MM.1S (cell line): ENCODE results near the gene ANXA4.

Experiments
- DNase-seq: peaks from one replicate; pipeline ENCODE4 v3.0.0-alpha.2; 2015
- H2AFZ ChIP-seq: fragments of 300-600 bp; sonication (generic); 2 replicates; pipeline ENCODE4 v1.6.0; 2016; ENCODE audit warnings: antibody characterized with exemption, low read length
- H3F3A ChIP-seq: fragments of 300-600 bp; sonication (generic); 2 replicates; pipeline ENCODE4 v1.6.1; 2016; ENCODE audit warnings: mild to moderate bottlenecking, antibody characterized with exemption, low read length, moderate library complexity, mixed read lengths; ENCODE audit not compliant: insufficient read depth
- H3K27ac ChIP-seq: fragments of 300-600 bp; sonication (generic); 2 replicates; pipeline ENCODE4 v1.5.1; 2016; ENCODE audit warnings: mild to moderate bottlenecking, low read length
- H3K27me3 ChIP-seq: fragments of 300-600 bp; sonication (generic); replicated peaks from 2 replicates; pipeline ENCODE4 v1.6.0; 2016; ENCODE audit warnings: low read length; ENCODE audit not compliant: insufficient read depth
- H3K36me3 ChIP-seq: fragments of 300-600 bp; sonication (generic); replicated peaks from 2 replicates; pipeline ENCODE4 v1.6.1; 2016; ENCODE audit warnings: mild to moderate bottlenecking, low read length, mixed read lengths; ENCODE audit not compliant: insufficient read depth
- H3K4me1 ChIP-seq: fragments of 300-600 bp; sonication (generic); 2 replicates; pipeline ENCODE4 v1.6.1; 2016; ENCODE audit warnings: low read length, mixed read lengths
- H3K4me2 ChIP-seq: fragments of 300-600 bp; sonication (generic); 2 replicates; pipeline ENCODE4 v1.6.0; 2016; ENCODE audit warnings: low read depth, low read length
- H3K4me3 ChIP-seq: fragments of 300-600 bp; sonication (generic); 2 replicates; pipeline ENCODE4 v1.5.1; 2016; ENCODE audit warnings: low read length, mixed read lengths
- H3K79me2 ChIP-seq: fragments of 300-600 bp; sonication (generic); 2 replicates; pipeline ENCODE4 v1.6.1; 2016; ENCODE audit warnings: mixed run types, low read length, mixed read lengths
- H3K9ac ChIP-seq: fragments of 300-600 bp; sonication (generic); 2 replicates; pipeline ENCODE4 v1.6.1; 2016; ENCODE audit warnings: low read length, mixed read lengths
- H3K9me2 ChIP-seq: fragments of 300-600 bp; sonication (generic); replicated peaks from 2 replicates; pipeline ENCODE4 v1.6.1; 2016; ENCODE audit warnings: mild to moderate bottlenecking, low read length, mixed read lengths; ENCODE audit not compliant: insufficient read depth
- H3K9me3 ChIP-seq: fragments of 300-600 bp; sonication (generic); replicated peaks from 2 replicates; pipeline ENCODE4 v1.6.1; 2016; ENCODE audit warnings: mild to moderate bottlenecking, low read length, mixed read lengths; ENCODE audit not compliant: insufficient read depth
- H4K20me1 ChIP-seq: fragments of 300-600 bp; sonication (generic); 2 replicates; pipeline ENCODE4 v1.6.1; 2016; ENCODE audit warnings: mild to moderate bottlenecking, low read length, moderate library complexity, mixed read lengths; ENCODE audit not compliant: insufficient read depth
- CTCF ChIP-seq: fragments of 300-600 bp; sonication (generic); IDR thresholded peaks from 2 replicates; pipeline ENCODE4 v1.5.1; 2016; ENCODE audit warnings: antibody characterized with exemption, low read length, mixed read lengths
- EZH2 ChIP-seq: fragments of 300-600 bp; sonication (generic); optimal IDR thresholded peaks from 2 replicates; pipeline ENCODE3; 2017; ENCODE audit warnings: low read depth, mild to moderate bottlenecking, antibody characterized with exemption, low read length, mixed read lengths
- EZH2phosphoT487 ChIP-seq: fragments of 300-600 bp; sonication (generic); IDR thresholded peaks from 2 replicates; pipeline ENCODE4 v1.6.1; 2018; ENCODE audit warnings: antibody characterized with exemption, low read length

Gene ANXA4

GRCh38 chr2:69804416-69804815, 62.5 kb downstream of the ANXA4 start:
- DNase-seq: no peak
- Histone ChIP-seq H3K36me3 (no peaks in the 10 kb centered on the region), H2AFZ (no peak overlapping the region), H3K27me3 (no peaks in the 10 kb centered on the region), H3K9ac (no peak overlapping the region), H3K4me3 (no peak overlapping the region), H3K4me2 (no peak overlapping the region), H3K27ac (no peak overlapping the region), H3K79me2 (no peaks in the 10 kb centered on the region), H3K4me1 (peaks cover 12% of the 10 kb centered on the region), H3K9me3 (no peaks in the 10 kb centered on the region), H3K9me2 (no peaks in the 10 kb centered on the region), H3F3A (peaks cover 5% of the 10 kb centered on the region), H4K20me1 (no peaks in the 10 kb centered on the region)
- TF ChIP-seq CTCF: no peak
- no peak for TF ChIP-seq EZH2phosphoT487
- TF ChIP-seq EZH2: no peak

DNA sequence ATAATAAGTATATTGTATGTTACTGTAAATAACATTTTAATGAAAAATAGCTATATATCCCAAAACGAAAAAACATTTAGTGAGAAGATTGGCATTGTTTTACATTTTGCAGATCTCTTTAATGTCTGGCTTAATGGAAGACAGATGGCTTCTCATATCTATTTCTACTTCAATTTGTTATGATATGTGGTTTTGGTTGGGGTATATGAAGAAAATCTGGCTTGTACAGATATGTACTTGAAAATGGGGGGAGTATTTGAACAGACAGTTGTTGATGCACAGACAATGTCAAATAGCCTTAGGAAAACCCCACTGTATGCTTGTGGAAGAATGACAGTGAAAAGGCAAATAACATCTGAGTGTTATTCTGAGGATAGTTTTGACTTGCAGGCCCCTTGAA, 64.0 kb downstream of the ANXA4 start:
- TF ChIP-seq EZH2 (no peak), CTCF (no peak), EZH2phosphoT487 (no peak)
- no peak overlapping the region for H3K4me3 ChIP-seq
- H3K9ac ChIP-seq: no peak overlapping the region
- no peaks in the 10 kb centered on the region for H3K36me3 ChIP-seq
- no peaks in the 10 kb centered on the region for H3K9me2 ChIP-seq
- H3K4me1 ChIP-seq: peaks cover 6% of the 10 kb centered on the region
- H3K79me2 ChIP-seq: no peaks in the 10 kb centered on the region
- H3K4me2 ChIP-seq: no peak overlapping the region
- H3F3A ChIP-seq: no peaks in the 10 kb centered on the region
- H4K20me1 ChIP-seq: no peaks in the 10 kb centered on the region
- H3K27me3 ChIP-seq: no peaks in the 10 kb centered on the region
- DNase-seq: no peak
- no peak overlapping the region for H2AFZ ChIP-seq
- no peaks in the 10 kb centered on the region for H3K9me3 ChIP-seq
- H3K27ac ChIP-seq: no peak overlapping the region

DNA sequence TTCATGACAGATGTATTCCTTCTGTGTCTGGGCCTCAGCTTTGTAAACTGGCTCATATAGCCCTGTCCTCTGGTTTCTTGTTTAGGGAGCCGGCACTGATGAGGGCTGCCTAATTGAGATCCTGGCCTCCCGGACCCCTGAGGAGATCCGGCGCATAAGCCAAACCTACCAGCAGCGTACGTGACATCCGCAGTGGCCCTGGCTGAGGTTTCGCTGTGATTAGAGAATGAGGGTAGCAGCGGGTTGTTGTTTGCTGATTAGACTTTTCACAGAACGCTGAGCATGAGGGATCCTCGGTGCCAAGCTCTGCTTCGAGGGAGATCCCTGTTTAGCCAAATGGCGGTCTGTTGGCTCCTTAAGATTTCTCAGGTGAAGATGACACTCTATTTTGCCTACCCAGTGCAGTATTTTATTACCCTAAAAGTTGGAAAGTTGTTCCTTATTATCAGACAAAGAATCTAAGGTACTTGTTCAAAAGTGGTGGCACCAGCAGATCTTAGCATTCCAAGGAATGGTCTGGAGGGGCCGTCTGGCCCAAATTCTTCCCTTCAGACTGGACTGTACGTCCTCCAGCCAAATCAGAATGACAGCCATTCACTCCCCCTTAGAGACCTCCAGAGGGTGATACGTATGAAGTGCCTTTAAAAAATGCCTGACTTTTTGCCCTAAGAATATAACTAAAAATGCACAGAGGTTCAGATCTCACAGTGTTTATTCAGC, 66.0 kb downstream of the ANXA4 start:
- no peaks in the 10 kb centered on the region for H3K9me2 ChIP-seq
- H3K4me2 ChIP-seq: no peak overlapping the region
- DNase-seq: no peak
- no peaks in the 10 kb centered on the region for H3K79me2 ChIP-seq
- H3K27me3 ChIP-seq: no peaks in the 10 kb centered on the region
- no peaks in the 10 kb centered on the region for H3K9me3 ChIP-seq
- H3K27ac ChIP-seq: no peak overlapping the region
- H3K9ac ChIP-seq: no peak overlapping the region
- TF ChIP-seq CTCF (no peak), EZH2phosphoT487 (no peak), EZH2 (no peak)
- H4K20me1 ChIP-seq: no peaks in the 10 kb centered on the region
- H3K4me3 ChIP-seq: no peak overlapping the region
- no peak overlapping the region for H2AFZ ChIP-seq
- H3K4me1 ChIP-seq: peaks cover 6% of the 10 kb centered on the region
- H3K36me3 ChIP-seq: no peaks in the 10 kb centered on the region
- no peaks in the 10 kb centered on the region for H3F3A ChIP-seq
